ENCODE data around the gene CPA5.

DNA sequence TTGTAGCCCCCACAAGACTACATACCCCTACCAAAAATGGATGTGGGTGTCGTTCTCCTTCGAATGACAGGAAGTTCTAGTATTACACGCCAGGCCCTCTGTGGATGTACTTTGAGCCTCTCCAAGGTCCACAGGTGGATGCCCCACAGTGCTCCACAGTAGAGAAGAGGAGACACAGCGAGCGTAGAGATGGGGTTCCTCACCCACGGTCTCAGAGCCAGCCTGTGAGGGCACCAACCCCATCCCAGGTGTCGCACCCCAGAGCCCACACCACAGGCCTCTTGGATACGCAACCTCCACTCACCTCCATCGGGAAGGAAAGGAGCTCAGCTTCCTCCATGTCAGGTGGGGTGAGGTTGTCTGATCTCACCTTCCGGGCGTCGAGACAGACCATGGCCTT lies 2.3 kb downstream of the CPA5 start:
- TF ChIP-seq POLR2A (IDR thresholded peaks at IDR 0.05) (no peak), POLR2AphosphoS5 (IDR thresholded peaks at IDR 0.05; ENCODE audit: insufficient read depth in 1 of 2, low read depth in 1 of 2) (no peak)
- TF ChIP-seq, protein P1, sequence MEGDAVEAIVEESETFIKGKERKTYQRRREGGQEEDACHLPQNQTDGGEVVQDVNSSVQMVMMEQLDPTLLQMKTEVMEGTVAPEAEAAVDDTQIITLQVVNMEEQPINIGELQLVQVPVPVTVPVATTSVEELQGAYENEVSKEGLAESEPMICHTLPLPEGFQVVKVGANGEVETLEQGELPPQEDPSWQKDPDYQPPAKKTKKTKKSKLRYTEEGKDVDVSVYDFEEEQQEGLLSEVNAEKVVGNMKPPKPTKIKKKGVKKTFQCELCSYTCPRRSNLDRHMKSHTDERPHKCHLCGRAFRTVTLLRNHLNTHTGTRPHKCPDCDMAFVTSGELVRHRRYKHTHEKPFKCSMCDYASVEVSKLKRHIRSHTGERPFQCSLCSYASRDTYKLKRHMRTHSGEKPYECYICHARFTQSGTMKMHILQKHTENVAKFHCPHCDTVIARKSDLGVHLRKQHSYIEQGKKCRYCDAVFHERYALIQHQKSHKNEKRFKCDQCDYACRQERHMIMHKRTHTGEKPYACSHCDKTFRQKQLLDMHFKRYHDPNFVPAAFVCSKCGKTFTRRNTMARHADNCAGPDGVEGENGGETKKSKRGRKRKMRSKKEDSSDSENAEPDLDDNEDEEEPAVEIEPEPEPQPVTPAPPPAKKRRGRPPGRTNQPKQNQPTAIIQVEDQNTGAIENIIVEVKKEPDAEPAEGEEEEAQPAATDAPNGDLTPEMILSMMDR (IDR thresholded peaks at IDR 0.05) = no peak

Data from vagina (tissue), 2 donors.